Measurements from ENCODE around the gene STK32A.
"Not testable (repeated sequence)": the region's sequence is repeated elsewhere in the genome, so short reads cannot be mapped to it uniquely, and the experiment has no call there.

The STK32A gene

DNA sequence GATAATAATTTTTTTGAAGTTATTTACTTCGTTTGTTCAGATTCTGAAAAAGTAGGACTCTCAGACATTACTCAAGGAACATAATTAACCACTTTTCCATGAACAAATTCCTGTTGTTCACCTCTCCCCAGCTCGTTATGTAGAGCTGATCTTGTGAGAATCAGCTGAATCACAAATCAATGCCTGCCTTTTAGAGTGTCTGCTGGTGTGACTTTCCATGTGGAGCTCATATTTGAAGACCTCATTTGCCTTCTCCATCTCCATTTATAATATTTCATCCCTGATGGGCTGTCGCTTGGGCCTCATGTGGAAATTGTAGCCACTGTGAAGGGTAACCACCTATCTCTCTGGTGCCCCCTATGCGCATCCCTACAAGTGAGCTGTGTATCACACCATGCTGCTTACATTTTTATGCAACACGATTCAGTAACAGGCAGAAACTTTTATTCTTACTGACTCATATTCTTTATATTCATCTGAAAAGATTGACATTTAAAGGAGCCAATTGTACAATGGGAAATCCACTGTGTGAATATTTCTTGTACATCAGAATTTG is 111.3 kb downstream of the STK32A start:
- DNase-seq (ENCODE audit: low spot score) = no peak

- DNase-seq (ENCODE audit: low spot score) = no peak
Measured at GRCh38 chr5:147348046-147348445, 113.2 kb downstream of the STK32A start.

DNA sequence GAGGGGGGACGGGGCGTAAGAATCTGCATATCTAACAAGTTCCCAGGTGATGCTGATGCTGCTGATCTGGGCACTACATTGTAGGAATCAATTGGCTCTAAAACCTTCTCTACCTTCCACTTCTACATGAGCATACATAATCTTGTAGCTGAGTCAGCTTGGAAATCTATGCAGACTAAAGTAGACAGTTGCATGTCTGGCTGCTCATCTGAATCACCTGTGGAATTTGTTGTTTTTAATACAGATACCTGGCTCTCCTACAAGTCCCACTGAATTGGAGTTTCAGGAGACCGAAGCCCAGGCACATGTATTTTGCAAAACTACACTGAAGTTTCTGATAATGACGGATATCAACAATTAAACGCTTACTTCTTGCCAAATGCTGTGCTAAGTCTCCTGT is 113.6 kb downstream of the STK32A start:
- DNase-seq (ENCODE audit: low spot score) = no peak

DNA sequence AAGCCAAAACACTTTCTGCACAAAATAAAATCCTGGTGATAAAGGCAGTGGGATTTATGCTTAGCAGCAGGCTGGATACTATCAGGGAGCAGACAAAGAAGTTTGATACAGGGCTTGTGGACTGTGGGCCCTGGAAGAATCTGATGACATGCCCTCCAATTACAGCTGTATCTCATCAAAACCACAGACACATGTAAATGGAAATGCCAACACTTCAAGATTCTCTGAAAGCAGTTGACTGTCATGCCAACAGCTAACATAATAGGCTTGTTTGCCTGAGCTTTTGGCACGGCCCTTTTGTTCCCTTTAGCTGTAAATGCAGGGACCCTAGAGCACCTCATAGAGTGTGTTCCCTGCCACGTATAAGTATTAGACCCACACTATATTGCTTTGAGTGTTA is 114.4 kb downstream of the STK32A start:
- DNase-seq (ENCODE audit: low spot score) = no peak

GRCh38 chr5:147359101-147359500 is 124.3 kb downstream of the STK32A start:
- DNase-seq (ENCODE audit: low spot score) = no peak

GRCh38 chr5:147359581-147359980 is 124.8 kb downstream of the STK32A start:
- DNase-seq (ENCODE audit: low spot score) = no peak

DNA sequence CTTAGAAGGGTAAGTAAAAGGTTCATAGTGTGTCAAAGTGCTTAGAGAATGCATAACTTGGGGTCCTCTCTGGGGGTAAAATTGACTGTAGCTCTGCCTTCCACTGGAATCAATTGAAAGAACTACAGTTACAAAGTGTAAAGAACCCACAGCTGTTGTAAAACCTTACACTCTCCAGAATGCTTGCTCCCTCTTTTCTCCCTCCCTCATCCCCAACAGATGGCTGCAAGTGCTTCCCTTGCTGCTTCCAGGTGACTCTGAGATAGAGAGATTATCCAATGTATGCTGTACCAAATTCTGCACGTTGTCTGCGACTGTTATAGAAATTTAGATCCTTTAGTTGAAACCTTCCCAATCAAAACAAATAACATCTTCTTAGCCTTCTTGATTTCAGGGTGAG is 126.0 kb downstream of the STK32A start:
- DNase-seq (ENCODE audit: low spot score) = no peak

DNA sequence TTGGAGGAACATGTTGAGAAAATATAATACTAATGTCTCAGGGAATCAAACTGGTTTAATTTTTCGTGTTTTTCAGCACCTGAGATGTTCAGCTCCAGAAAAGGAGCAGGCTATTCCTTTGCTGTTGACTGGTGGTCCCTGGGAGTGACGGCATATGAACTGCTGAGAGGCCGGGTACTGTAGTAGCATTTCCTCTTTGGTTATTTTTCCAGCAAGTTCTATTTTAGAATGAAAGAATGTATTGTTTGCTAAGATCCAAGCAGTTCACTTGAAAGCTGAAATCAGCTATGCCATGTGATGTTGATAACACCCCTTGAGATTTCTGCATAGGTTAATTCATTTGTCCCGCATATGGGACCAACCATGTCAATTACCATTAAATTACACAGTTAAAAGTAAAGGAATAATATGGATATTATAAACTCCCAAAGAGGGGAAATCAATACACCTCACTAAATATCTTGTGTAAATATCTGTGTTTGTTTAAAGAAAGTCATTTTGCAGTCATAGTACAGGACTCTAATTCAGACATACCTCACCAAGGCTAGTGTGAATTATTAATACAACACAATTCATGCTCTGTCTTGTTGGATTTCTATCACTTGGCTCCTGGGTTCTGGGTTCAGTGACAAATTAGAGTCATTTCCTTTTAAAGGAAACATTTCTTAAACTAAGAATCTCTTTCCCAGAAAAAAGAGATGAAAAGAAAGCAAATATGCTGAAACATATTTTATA is 126.8 kb downstream of the STK32A start:
- no peak for DNase-seq (ENCODE audit: low spot score)

DNA sequence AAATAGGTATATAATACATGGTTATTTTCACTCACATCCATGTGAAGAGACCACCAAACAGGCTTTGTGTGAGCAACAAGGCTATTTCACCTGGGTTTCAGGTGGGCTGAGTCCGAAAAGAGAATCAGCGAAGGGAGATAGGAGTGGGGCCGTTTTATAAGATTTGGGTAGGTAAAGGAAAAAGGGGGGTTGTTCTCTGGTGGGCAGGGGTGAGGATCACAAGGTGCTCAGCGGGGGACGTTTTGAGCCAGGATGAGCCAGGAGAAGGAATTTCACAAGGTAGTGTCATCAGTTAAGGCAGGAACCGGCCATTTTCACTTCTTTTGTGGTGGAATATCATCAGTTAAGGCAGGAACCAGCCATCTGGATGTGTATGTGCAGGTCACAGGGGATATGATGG is 132.6 kb downstream of the STK32A start:
- not testable (repeated sequence) for DNase-seq (ENCODE audit: low spot score)

DNA sequence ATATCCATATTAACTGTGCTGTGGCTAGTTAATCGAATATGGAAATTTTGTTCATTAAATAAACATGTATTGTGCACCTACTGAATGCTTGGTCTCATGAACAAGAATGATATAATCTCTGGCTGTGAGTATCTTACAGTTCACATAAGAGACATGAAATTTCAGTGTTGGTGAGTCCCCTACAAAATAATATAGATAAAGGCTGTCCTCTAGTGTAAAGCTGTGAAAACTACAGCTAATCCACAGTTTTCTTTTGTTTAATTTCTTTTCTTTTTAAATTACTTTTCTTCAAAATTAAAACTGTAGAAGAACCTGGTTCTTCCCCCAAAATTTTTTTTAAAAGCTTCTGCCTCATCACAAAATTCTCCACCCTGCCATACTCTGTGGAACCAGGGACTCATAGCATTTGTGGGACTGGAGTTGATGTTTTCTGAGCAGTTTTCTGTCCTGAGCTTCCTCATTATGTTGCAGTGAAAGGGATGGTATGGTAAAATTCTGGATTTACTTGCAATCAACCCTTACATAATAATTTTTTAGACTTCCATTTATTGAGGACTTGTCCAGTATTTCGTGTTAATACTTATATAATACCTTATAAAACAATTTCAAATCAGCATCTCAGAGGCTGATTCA is 135.0 kb downstream of the STK32A start:
- DNase-seq (ENCODE audit: low spot score) = peak; percentile 43

DNA sequence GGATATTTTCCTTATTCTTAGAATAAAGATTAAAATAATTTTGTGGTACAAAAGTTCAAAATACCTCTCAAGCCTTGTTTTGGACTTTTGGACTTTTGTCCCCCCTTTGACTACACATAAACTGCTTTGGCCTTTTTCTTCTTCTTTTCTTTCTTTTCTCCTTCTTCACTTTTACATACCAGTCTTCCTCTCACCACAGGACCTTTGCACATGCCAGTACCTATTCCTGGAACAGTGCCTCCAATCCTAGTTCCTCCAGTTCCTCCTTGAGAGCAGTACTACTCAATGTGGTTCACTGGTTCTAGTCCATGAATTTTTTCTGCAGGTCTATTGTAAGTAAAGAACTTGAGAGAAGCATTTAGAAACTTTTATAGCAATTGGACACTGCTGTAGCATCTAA is 136.5 kb downstream of the STK32A start:
- DNase-seq (ENCODE audit: low spot score) = no peak

- DNase-seq (ENCODE audit: low spot score) = no peak
Measured at GRCh38 chr5:147372191-147372590, 137.4 kb downstream of the STK32A start.

DNA sequence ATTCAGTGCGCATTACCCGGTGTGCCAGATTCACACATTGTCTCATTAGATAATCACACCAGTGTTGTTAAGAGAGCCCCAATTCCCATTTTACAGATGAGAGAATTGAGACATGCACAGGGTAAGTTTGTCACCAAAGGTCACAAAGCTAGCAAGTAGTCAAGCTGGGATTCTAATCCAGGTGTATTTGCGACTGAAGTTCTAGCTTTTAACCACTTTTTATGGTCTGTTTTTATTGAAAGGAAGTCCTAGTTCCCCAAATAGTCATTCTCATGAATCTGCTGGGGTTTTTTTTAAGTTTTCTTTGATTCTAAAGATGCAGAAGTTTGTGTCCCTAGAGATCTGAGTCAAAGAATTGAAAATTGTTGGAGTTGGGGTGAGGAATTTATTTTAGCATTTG is 138.5 kb downstream of the STK32A start:
- DNase-seq (ENCODE audit: low spot score) = no peak

DNA sequence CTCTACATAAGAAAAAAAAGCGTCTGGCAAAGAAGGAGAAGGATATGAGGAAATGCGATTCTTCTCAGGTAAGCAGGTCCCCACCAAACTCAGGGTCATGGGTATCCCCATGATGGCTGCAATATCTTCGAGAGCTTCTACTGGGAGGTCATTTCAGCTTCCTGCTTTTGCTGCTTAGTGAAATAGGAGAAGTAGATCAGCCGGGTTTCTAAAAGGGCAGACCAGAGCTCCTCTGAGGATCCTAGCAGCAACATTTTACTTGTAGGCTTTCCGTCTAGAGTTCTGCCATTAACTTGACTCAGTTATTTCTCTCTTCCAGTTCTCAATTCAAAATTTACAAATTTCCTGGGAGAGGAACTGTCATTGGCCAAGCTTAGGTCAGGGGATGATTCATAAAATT is 140.3 kb downstream of the STK32A start:
- DNase-seq (ENCODE audit: low spot score) = no peak

DNA sequence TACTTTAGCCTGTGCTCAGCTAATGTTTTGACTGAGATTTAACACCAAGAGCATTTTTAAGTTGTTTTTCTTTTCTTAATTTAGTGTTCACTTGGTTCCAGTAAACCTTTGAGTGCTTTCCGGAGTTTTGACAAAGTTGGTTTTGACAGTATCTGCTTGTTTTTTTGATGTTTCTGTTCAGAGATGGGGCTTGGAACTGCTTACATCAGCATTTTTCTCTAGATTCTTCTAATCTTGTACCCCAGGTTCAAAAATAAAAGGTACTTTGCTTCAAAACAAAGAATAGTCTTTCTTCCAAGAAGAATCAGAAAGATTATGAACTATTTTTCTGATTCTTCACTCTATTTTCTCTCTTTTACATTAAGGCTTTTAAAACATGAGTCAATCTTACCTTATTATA is 142.9 kb downstream of the STK32A start:
- no peak for DNase-seq (ENCODE audit: low spot score)

DNA sequence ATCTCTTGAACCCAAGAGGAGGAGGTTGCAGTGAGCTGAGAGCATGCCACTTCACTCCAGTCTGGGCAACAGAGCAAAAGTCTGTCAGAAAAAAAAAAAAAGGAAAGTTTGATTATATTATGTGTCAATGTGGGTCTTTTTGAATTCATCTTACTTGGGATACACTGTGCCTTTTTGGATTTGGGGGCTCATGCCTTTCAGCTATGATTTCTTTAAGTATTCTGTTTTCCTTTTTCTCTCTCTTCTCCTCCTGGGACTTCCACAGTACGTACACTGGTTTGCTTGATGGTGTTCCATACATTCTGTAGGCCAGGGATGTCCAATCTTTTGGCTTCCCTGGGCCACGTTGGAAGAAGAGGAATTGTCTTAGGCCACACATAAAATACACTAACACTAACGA is 146.7 kb downstream of the STK32A start:
- no peak for DNase-seq (ENCODE audit: low spot score)

GRCh38 chr5:147382776-147383175 is 147.9 kb downstream of the STK32A start:
- DNase-seq (ENCODE audit: low spot score) = no peak

DNA sequence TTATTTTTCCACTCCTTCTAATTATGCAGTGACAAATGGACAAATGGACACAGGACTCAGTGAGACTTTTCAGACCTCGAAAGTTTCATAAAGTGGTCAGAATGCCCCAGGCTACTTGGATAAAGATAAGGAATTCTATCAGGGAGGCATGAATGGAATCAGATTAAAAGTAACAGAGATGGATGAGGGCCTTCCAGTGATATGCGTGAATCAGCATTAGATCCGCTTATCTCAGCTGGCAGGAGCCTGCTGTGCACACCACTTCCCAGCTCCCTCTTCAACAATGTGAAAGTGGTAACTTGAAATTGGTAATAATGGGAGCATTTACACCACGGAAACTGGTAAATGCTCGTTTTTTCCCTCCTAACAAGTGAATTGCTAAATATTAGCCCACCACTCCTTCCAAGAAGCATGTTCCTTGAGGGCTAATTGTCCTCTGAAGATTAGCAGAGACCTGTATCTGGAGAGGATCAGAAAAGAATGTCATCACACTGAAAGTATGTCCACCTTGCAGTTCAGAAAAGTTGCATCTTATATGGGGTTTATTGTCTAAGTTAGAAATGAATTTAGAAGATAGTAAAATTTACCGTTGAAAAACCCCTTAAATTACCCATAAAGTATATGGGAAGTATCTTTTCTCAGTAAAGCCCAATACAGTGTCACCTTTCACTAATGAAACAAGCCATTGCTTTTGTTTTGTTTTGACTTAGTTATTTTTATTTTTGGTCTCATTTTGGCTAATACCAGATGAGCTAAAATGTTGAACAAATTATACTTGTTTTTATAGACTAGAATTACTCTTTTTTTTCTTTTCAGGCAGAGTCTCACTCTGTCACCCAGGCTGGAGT is 149.7 kb downstream of the STK32A start:
- DNase-seq (ENCODE audit: low spot score) = no peak

DNA sequence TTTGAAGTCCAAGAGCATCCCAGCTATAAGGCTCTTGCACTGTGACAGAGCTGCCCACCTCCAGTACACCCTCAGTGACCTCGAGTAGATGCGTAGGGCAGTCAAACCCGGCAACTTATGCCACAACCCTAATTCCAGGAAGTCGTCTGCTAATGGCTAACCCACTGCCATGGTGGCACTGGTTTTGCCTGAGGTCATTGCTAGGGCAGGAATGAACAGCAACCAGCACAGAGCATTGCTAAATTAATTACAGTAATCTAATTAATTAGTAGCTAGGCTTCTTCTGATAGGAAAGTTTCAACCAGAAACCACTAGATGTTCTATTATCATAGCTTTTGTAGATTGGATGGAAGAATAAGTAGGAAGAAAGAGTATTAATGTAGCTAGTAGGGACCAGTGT is 152.3 kb downstream of the STK32A start:
- no peak for DNase-seq (ENCODE audit: low spot score)

DNA sequence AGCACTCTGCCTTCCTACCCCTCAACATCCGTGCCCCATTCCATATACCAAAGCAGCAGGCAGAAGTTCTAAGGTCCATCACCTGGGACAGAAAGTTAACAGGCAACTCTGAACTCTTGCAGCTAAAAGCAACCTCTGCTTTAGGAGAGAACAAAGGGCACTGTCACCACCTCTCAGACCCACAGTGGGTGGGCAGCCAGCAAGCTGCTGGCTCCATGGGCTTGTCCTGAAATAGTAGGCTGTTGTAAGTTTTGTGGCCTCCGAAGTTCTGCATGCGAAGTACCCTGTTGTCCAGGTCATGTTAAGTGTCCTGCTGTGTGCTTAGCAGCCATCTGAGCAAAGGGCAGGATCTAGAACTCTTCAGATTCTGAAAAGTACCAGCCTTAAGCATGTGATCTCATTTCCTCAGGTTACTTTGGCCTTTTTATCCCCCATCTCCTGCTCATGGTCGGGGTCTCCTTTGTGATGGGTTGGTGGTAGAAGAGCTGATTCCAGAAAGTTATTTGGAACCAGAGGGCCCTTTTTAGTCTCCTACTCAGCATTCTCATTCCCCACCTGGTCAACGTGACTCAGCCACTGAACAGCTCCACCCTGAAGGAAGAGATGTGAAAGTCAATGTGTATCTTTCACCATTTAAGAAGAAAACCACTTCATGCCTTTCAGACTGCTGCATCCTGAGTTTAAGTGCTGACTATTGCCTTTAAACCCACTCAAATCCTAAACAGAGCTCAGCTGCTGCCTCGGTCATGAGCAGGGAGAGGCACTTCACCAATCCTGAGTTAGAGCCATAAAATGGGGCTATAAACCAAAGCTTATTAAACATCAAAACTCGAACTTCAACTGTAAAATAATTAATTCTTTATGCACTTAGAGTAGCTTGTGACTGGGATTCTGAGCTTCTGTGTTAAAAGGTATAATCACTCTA is 153.6 kb downstream of the STK32A start:
- DNase-seq (ENCODE audit: low spot score) = no peak

DNA sequence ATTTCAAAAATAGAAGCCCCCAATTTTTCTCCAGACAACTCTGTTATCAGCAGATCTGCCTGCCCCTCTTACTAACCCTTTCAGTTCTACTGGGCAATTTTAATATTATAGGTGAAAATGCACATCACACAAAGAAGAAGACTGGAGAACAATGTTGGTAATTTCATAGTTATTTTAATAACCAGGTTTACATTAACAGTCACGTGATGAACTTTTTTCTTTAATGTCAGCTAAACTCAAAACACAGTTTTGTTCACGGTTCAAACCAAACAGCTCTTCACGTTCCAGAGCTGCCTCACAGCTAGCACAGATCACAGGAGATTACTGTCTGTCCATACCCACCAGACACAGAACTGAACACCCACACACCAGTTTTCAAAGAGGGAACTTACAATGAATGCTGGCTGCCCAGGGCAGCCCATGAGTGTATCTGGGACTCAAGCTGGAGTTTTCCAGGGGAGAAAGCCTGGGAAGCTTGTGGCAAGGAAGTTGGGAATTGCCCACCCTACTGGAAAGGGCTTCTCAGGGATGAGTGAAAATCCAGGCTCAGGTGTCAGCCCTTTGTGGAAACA is 155.9 kb downstream of the STK32A start:
- no peak for DNase-seq (ENCODE audit: low spot score)
